Measurements from ENCODE around the gene ERBIN.

DNA sequence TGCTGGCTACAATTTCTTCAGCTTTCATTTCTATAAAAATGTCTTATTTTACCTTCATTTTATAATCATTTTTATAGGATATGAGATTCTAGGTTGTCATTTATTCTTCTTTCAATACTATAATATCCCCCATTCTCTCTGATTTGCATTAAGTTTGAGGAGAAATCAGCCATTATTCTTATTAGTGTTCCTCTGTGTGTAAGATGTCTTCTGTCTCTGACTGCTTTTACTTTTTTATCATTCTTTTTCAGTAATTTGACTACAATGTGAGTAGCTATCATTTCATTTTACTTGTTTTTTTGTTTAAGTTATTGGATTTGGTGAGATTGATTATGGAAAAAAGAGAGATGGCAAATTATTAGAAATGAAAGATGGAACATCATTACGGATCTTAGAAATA is 204.1 kb downstream of the ERBIN start:
- TF ChIP-seq NPAS2 (CRISPR knock-in tag; IDR thresholded peaks at IDR 0.05; ENCODE audit: borderline replicate concordance) (no peak), MAZ (IDR thresholded peaks at IDR 0.05; ENCODE audit: borderline replicate concordance, low read depth, low read length) (no peak), POLR2A (IDR thresholded peaks at IDR 0.05; ENCODE audit: low read length) (no peak), JUN (IDR thresholded peaks at IDR 0.05) (no peak), KDM5A (IDR thresholded peaks at IDR 0.05) (no peak), ZFP36 (IDR thresholded peaks at IDR 0.05; ENCODE audit: borderline replicate concordance, partially characterized antibody) (no peak), RNF2 (IDR thresholded peaks at IDR 0.05; ENCODE audit: borderline replicate concordance, low read depth) (no peak)
- TF ChIP-seq, protein P1, sequence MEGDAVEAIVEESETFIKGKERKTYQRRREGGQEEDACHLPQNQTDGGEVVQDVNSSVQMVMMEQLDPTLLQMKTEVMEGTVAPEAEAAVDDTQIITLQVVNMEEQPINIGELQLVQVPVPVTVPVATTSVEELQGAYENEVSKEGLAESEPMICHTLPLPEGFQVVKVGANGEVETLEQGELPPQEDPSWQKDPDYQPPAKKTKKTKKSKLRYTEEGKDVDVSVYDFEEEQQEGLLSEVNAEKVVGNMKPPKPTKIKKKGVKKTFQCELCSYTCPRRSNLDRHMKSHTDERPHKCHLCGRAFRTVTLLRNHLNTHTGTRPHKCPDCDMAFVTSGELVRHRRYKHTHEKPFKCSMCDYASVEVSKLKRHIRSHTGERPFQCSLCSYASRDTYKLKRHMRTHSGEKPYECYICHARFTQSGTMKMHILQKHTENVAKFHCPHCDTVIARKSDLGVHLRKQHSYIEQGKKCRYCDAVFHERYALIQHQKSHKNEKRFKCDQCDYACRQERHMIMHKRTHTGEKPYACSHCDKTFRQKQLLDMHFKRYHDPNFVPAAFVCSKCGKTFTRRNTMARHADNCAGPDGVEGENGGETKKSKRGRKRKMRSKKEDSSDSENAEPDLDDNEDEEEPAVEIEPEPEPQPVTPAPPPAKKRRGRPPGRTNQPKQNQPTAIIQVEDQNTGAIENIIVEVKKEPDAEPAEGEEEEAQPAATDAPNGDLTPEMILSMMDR (IDR thresholded peaks at IDR 0.05), result no peak
- TF ChIP-seq, protein P2, sequence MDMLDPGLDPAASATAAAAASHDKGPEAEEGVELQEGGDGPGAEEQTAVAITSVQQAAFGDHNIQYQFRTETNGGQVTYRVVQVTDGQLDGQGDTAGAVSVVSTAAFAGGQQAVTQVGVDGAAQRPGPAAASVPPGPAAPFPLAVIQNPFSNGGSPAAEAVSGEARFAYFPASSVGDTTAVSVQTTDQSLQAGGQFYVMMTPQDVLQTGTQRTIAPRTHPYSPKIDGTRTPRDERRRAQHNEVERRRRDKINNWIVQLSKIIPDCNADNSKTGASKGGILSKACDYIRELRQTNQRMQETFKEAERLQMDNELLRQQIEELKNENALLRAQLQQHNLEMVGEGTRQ (IDR thresholded peaks at IDR 0.05), result no peak

All from A549 (cell line).